Limb (tissue), 2 donors: Measurements from ENCODE around the gene PLXNB2.

Source experiments
- DNase-seq, 2 donors: peaks; one replicate each; pipeline ENCODE4 v3.0.0-alpha.2; 2016; ENCODE audit errors: extremely low spot score in 2 of 2

Gene PLXNB2

GRCh38 chr22:50313021-50313420, 5.6 kb upstream of the PLXNB2 start:
- DNase-seq = no peak

DNA sequence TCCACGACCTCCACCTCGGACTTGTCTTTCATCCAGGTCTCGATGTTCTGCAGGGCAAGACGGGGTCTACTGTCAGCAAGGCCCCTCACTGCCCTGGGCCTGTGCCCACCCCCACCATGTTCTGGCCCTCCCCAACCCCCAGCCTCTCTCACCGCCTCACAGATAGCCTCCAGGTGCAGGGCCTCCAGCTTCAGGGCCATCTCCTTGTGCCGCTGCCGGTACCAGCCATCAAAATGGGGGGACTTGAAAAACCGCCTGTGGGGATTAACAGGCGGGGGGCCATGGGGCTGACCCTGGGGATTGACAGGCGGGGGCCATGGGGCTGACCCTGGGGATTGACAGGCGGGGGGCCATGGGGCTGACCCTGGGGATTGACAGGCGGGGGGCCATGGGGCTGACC, 4.9 kb upstream of the PLXNB2 start:
- no peak for DNase-seq

GRCh38 chr22:50311606-50312351, 4.3 kb upstream of the PLXNB2 start:
- DNase-seq = no peak

- no peak for DNase-seq
Observed at GRCh38 chr22:50310949-50311444, 3.6 kb upstream of the PLXNB2 start.

GRCh38 chr22:50310031-50310722, 2.7 kb upstream of the PLXNB2 start:
- no peak for DNase-seq

DNA sequence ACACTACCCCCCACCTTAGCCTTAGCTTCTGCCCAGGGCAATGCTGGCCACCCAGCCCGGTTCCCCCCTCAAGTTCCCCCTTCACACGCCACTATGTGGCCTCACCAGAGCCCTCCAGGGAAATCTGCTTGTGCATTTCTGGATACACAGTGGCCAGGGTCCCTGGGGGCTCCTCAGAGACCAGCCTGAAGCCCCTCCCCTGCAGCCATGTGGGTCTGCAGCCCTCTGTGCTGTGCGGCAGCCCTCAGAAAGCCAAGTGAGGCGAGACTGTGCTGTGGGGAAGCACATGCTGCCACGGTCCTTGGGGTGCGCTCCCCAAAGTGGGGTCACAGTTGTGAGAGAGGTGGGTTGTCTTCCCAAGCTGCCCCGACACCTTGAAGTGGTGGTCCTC, 2.1 kb upstream of the PLXNB2 start:
- no peak for DNase-seq

DNA sequence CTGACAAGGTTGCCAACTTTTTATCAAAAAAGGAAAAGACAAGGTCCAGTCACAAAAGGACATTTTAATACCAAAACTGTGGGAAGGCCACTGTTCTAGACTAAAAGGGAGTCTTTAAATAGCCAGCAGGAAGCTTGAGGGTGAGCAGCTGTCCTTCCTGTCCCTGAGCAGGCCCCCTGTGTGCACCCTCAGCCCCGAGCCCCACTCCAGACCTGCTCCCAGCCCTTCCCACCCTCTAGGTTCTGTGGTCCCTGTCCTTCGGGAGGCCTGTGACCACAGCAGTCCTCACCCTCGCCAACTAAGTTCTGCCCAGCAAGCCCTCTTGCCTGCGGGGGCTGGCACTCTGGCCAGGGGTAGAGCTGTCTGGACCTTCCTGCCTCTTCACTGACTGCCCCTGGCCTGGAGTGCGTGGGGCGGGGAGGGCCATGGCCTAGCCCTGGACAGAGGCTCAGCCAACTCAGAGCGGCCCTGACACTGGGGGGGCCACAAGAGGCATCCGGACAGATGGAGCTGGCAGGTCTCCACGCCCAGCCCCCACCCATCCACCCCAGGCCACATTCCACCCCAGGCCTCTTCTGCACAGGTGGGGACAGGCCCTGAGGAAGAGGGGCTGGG, 1.6 kb upstream of the PLXNB2 start:
- DNase-seq = no peak

GRCh38 chr22:50308597-50308935, 1.1 kb upstream of the PLXNB2 start:
- DNase-seq = peak in 1 of 2 donors; percentile 64

DNA sequence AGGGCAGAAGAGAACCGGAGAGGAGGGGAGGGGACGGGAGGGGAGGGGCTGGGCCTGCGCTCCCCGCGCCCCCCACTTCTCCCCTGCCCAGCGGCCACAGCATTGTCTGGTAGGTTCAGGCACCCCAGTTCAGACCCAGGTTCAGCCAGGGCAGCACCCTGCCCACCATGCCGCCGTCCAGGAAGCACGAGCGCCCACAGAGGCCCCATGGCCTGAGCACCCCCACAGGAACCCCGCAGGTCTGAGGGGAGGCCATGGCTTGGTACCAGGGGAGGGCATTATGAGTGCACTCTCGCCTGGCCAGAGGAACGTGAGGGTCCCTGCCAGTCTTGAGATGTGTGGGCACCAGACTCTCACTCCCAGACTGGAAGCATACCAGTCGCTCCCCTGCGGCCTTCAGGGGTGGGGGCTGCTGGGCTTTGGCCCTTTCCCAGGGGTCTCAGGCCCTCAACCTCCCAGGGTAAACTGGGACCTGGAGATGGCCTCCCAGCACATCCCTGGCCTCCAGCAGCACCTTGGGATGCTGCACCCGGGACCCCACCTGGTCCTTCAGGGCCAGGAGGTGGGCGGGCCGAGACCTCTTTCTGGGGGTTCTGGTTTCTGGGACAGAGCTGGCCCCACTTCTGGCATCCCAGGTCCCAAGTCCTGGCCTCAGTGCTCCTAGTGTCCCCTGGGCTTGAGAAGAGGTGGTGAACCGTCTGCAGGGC, 597 bp upstream of the PLXNB2 start:
- peak in 1 of 2 donors; percentile 72 for DNase-seq

DNA sequence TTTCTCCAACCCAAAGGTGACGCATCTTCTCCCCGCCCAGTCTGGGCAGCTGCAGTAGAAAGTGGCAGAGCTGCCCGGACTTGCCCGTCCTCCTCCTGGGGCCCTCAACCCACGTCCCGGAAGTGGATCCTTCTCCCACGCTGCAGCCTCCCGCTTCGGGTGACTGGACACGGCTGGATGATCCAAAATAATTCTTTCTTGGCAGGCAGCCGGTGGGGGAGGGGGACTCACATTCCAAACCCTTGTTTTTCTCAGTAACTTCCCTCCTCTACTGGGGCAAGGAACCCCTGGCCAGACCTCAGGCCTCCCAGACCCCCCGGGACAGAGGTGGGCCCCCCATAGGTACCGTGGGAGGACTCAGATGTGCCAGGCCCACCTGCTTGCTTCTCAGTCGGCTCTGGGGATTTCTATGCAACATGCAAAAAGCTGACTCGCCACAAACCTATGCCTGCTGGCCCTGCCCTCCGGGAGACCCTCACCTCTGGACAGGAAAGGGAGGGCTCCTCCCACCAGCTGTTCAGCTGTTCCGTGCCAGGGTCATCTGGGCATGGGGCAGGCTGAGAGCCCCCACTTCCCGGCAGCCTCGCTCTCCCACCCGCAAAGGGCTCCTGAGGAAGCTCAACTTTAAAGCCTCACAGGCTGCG, 1.4 kb downstream of the PLXNB2 start:
- peak; percentile 59 to 81 for DNase-seq

- no peak for DNase-seq
Observed at GRCh38 chr22:50305393-50305922, 2.0 kb downstream of the PLXNB2 start.

GRCh38 chr22:50304528-50305392, 2.7 kb downstream of the PLXNB2 start:
- no peak for DNase-seq

GRCh38 chr22:50303848-50304527, 3.5 kb downstream of the PLXNB2 start:
- no peak for DNase-seq

- DNase-seq = no peak
Observed at GRCh38 chr22:50303515-50303847, 4.0 kb downstream of the PLXNB2 start.

DNA sequence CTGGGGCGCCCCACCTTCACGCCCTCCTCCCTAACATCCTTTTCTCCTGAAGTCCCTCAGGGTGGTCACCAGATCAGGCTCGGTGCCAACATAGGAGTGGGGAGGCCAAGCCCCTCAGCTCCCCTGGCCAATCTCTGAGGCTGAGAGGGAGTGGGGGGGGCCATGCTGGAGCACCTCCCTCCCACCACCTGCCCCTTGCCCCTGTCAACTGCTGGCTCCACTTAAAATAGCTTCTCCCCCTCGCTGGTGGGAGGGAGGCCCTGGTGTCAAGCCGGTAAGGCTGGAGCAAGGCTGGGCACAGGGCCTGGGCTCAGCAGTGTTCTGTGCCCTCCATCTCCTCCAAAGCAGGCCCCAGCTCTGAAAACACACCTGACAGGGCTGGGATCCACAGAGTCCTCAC, 4.9 kb downstream of the PLXNB2 start:
- DNase-seq = peak; percentile 9 to 56

GRCh38 chr22:50302041-50302541, 5.4 kb downstream of the PLXNB2 start:
- no peak for DNase-seq

DNA sequence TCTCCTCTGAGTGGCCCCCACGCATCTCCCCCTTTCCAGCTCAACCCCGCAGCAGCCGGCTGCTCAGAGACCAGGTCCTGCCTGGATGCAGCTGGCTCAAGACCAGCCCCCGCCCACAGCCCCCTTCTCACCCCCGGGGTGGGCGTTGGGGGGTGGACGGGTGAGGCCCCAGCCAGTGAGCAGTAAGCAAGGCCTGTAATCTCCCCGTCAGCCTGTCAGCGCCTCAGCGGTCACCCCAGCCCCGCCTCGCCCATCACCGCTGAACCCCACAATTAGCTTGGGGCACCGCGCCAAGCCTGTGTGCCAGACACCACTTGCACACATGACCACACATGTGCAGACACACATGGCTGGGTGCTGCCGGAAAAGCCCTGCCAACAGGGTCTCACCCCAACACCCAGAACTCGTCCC, 5.9 kb downstream of the PLXNB2 start:
- peak; percentile 32 to 66 for DNase-seq

DNA sequence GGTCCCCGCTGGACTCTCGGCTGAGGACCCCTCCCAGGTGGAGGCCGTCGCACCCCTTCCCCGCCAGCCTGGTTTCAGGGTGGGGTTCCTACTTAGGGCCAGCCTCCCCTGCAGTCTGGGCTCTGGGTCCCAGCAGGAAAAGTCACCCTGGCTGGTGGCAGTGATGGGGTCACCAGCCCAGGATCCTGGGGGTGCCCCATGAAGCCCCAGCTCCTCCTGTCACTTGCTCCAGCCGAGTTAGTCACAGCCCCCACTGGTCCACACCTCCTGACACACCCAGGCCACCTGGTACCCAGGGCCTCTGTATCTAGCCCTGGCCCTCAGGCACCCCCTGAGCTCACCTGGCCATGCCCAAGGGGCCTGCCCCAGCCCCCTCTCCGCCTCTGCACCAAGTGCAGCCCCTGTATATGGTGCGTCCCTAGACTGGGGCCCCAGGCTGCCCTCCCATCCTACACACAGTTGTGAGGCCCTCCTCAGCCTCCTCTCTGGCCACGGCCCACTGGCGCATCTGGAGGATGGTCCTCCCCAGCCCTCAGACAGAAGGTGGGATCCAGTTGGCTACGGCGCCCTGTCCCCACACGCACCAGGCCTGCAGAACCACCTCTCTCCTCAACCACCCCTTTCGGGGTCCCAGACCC, 6.7 kb downstream of the PLXNB2 start:
- no peak for DNase-seq
